Right renal cortex interstitium (tissue), 3 donors: ENCODE measurements around the gene DLL1. TPM values are rescaled to one million over a fixed set of nuclear protein-coding genes. Genes with fewer than 3 reads are reported as not detected.

Source experiments
- DNase-seq, 3 donors: peaks; one replicate each; pipeline ENCODE4 v3.0.0-alpha.2; 2013; ENCODE audit warnings: low read depth in 3 of 3, low spot score in 2 of 3
- polyA plus RNA-seq, 3 donors: library from polyadenylated mRNA; unstranded; fragments of 120-200 nt; gene quantifications; one replicate each; pipeline ENCODE4 v1.2.1, GENCODE V29; 2013; ENCODE audit not compliant: insufficient read length in 3 of 3

Gene DLL1
- polyA plus RNA-seq, 3 donors = 7.2 to 9.4 (median 7.2) TPM

DNA sequence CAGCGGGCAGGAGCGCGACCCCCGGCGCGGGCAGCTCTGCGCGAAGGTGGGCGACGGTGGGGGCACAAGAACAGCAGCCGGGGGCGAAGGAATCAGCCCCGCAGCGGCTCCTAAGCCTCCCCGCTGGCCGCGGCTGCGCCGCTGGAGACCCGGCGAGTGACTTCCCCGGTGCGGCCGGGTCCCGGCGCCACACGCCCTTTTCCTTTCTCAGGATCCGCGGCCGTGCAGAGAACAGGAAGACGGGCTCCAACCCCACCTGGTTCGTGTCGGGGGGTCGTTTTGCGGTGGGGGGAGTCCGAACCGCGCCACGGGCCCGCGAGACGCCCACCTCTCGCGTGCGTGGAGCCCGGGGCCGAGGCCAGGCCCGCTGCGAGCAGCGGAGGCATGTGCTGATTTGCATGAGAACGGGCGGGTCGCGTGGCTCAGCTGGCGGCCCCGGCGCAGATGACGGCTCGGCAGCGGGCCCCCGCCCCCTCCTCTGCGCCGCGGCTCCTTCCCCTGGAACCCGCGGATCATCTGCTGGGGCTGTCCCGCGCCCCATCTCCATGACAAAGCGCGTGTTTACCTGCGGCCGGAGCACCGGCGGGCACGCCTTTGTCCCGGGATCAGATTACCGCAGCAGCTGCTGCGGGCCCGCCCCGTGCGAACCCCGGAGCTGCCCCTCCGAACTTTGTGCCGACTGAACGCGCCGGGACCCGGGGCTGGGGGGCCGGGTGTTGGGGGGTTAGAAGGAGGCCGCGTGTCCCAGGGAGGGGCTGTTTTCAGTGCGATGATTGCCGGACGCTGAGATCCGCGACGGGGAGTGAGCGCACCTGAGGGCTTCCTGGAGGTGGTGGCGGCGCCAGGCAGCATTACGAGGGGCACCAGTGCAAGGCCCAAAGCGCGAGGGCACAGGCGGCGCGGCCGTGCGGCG lies 4.9 kb upstream of the DLL1 start:
- DNase-seq = no peak

DNA sequence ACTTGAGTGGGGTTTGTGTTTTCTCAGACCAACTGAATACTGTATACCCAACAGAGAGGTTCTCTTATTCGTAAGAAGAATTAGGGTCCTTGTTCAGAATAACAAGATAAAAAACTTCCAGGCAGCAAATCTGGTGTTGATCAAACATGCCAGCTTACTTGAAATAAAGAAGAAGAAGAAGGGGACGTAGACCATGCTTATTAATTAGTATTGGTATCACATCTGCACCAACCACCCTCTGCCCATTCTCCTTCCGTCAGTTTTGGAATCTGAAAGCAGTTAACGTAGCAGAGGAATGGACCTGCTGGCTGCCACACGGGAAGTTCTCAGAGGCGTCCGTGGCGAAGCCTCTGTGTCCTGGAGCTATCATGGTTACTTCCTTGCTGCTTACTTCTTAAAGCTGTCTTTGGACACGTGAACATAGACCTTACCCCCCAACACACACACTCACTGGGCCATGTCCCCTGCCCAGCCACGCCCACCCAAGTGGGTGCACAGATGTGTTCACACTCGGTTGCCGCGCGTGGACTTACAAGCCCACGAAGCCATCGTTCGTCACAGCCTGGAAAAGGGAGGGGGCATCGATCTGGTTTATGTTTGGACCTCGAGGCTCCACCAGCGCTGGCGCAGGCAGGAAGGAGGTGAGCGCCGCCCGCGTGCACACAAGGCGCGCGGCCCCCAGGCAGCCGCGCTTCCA lies 4.1 kb upstream of the DLL1 start:
- no peak for DNase-seq

DNA sequence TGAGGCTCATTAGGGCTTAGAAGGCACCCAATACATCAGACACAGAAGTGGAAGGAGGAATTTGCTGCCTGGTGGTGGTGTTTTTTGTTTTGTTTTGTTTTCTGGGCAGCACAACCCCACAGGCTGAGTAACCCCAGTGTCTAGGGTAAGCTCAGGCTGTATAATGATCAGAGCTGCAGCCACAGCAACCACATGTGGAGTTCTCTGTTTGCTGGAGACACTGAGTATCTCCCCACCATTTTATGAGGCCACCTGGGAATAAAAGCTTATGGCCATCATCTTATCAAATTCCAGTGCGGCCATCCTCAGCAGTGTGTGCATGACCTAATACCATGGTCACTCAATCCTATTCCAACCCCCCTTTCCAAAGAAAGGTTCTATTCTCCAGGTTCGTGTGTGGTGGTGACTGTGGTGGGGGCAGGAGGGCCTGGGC lies 3.4 kb upstream of the DLL1 start:
- DNase-seq = no peak

- no peak for DNase-seq
Observed at GRCh38 chr6:170293341-170294231, 2.7 kb upstream of the DLL1 start.

GRCh38 chr6:170292407-170293158 lies 1.7 kb upstream of the DLL1 start:
- no peak for DNase-seq

DNA sequence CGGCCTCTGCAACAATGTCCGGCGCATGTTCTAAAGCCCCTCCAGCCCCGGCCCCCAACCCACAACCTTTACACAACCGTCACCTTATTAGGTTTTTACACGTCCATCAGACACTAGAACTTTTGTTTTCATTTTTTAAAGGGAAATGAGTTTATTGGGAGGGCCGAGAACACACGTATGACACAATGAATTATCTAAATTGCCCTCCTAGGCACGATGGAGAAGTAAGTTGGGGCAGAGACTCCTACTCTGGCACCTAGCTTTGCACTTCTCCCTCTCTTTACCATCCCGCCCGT lies 1.2 kb upstream of the DLL1 start:
- no peak for DNase-seq

DNA sequence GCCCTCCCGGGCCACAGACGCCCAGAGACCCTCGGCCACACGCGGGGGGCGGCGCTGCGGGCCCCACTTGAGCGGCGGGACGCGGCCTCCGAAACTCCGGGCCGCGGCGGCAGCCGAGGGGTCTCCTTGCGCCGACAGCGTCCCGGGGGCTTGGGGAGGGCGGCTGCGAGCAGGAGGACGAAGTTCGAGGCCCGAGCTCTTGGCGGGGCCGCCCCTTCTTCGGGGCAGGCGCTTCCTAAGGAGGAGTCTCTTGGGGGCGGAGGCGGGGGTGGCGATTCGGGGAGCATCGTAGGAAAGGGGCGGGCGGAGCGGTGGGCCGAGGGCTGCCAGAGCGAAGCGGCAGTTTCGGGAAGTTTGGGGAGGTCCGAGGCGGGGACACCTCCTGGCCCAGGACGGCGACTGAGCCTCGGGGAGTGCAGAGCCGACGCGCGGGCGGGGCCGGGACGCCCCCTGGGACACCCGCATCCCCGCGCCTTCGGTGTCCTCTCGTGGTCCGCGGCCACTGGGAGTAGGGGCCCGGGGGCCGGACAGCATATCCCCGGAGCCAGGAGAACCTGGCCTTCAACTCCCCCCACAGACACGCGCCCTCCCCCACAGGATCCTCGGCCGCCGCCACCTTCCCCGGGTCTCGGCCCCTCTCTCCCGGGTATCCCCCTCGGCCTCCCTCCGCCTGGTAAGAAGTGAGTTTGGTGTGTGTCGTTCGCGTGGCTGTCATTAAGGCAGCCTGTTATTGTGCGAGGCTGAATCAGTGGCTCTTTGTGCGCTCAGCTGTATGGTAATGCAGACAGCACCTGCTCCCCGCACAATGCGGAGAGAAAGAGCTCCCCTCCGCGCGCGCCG lies 613 bp upstream of the DLL1 start:
- no peak for DNase-seq

- no peak for DNase-seq
Observed at GRCh38 chr6:170289951-170290295, 955 bp downstream of the DLL1 start.

- no peak for DNase-seq
Observed at GRCh38 chr6:170289180-170289931, 1.5 kb downstream of the DLL1 start.

DNA sequence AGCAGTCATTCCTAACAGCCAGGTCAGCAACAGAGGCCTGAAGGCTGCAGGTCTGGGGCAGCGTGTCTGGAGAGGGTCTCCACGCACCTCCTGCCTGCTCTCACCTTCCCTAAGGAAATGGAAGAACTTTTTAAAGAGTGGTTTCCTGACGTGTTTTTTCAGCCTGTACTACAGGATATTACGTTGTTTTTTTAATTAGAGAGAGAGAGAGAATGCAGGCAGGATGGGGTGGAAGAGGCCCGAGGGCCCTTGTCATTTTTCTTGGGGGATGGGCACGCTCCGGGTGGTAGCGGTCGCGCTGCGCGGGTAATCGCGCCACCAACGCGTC lies 2.1 kb downstream of the DLL1 start:
- DNase-seq = no peak

- no peak for DNase-seq
Observed at GRCh38 chr6:170288091-170288631, 2.7 kb downstream of the DLL1 start.

GRCh38 chr6:170287371-170287876 lies 3.5 kb downstream of the DLL1 start:
- no peak for DNase-seq

- no peak for DNase-seq
Observed at GRCh38 chr6:170286934-170287265, 4.0 kb downstream of the DLL1 start.

DNA sequence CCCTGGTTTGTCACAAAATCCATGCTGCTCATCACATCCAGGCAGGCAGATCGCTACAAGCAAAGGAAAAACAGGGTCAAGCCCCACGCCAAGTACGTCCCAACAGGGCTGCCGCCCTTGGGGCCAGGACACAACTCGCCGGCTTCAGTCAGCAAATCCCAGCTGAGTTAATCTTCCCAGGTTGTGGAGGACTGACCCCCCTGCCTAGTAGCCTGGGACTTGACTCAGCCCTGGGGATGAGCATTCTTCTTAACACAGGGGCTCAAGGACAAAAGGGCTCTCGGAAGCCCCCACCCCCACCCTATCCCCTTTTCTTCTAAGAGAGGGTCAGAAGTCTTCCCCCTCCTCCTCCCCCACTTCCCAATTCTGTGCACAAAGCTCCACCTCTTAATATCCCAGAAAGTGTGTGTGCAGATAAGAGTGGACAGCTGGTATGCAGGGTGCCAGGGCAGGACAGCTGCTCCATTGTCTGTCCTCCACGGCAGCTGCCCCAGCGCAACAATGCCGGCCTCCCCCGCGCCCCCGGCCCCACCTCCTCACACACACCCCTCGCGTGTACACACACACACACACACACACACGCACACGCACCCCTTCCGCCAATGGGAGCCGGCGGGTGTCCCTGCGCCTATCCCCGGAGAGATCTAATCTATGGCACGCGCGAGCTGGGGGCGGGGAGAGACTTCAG lies 4.5 kb downstream of the DLL1 start:
- DNase-seq = no peak

DNA sequence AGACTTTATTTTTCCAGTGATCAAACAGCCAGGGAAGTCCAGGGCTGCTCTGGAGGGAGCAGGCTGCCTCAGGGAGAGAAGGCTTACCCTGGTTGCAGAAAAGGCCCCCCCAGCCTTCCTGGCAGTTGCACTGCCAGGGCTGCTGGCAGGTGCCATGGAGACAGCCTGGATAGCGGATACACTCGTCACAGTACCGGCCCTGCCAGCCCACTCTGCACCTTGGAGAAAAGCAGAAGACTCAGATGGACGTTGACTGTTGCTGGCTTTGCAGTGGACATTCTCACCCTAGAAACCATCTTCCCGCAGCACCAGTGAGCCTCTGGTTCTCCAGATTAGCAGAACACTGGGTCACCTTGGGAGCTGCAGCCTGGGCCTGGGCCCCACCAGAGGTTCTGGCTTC lies 5.4 kb downstream of the DLL1 start:
- no peak for DNase-seq

GRCh38 chr6:170284866-170285469 lies 5.9 kb downstream of the DLL1 start:
- no peak for DNase-seq

- DNase-seq = no peak
Observed at GRCh38 chr6:170284126-170284773, 6.6 kb downstream of the DLL1 start.
